IMR-90 (cell line): ENCODE data around the gene TMUB2. TPM values are rescaled to one million over a fixed set of nuclear protein-coding genes. Genes with fewer than 3 reads are reported as not detected.

Source experiments
- ATAC-seq: fragments of 200-7000 bp; cut with Tn5 transposase; 2 replicates; pipeline ENCODE4 v1.9.1; 2020; ENCODE audit warnings: low read depth, mild to moderate bottlenecking, moderate library complexity
- BruUV-seq: library from RNA; stranded (reverse); fragments of 400-500 nt; replicated peaks from 2 replicates; lab custom pipeline; 2021; lab: Mats Ljungman, UMichigan
- CTCF ChIA-PET: fragments of 300-600 bp; formaldehyde crosslinking; extraction: SDS; loops from one replicate; lab custom pipeline; 2021; ENCODE audit warnings: antibody characterized with exemption; lab: Yijun Ruan, JAX
- POLR2A ChIA-PET: fragments of 300-600 bp; sonication (Branson Sonifier 250); formaldehyde crosslinking; loops from one replicate; lab custom pipeline; 2022; ENCODE audit warnings: antibody characterized with exemption; ENCODE audit not compliant: unreplicated experiment; lab: Charles Lee
- DNase-seq: peaks from one replicate; pipeline ENCODE4 v3.0.0; 2013
- H2AFZ ChIP-seq: replicated peaks from 2 replicates; pipeline ENCODE3; 2013; ENCODE audit warnings: low read length, mild to moderate bottlenecking; ENCODE audit not compliant: poor library complexity
- H2AK5ac ChIP-seq: 2 replicates; pipeline ENCODE4 v1.6.1; 2013; ENCODE audit warnings: low read depth, low read length, inconsistent platforms
- H2AK9ac ChIP-seq: replicated peaks from 2 replicates; pipeline ENCODE3; 2013; ENCODE audit warnings: mild to moderate bottlenecking, low read depth, low read length, moderate library complexity; ENCODE audit not compliant: poor library complexity
- H2BK120ac ChIP-seq: 2 replicates; pipeline ENCODE4 v1.6.1; 2013; ENCODE audit warnings: low read depth, low read length, inconsistent platforms
- H2BK15ac ChIP-seq: 3 replicates; pipeline ENCODE4 v1.6.1; 2013; ENCODE audit warnings: low read depth, low read length, inconsistent platforms
- H2BK20ac ChIP-seq: 2 replicates; pipeline ENCODE4 v1.6.1; 2013; ENCODE audit warnings: low read depth, mild to moderate bottlenecking, inconsistent platforms, low read length, moderate library complexity
- H2BK5ac ChIP-seq: 2 replicates; pipeline ENCODE4 v1.6.1; 2013; ENCODE audit warnings: mild to moderate bottlenecking, low read depth, low read length, inconsistent platforms; ENCODE audit not compliant: poor library complexity, severe bottlenecking
- H3K14ac ChIP-seq: replicated peaks from 2 replicates; pipeline ENCODE4 v1.6.1; 2013; ENCODE audit warnings: low read depth, low read length, inconsistent platforms
- H3K18ac ChIP-seq: 2 replicates; pipeline ENCODE4 v1.6.1; 2013; ENCODE audit warnings: low read depth, low read length, control low read depth
- H3K23ac ChIP-seq: 2 replicates; pipeline ENCODE4 v1.6.1; 2013; ENCODE audit warnings: low read depth, low read length, inconsistent platforms
- H3K27ac ChIP-seq: 2 replicates; pipeline ENCODE4 v1.5.1; 2013; ENCODE audit warnings: mild to moderate bottlenecking, control low read depth, low read length; ENCODE audit not compliant: insufficient read depth
- H3K27me3 ChIP-seq: 2 replicates; pipeline ENCODE4 v1.6.1; 2013; ENCODE audit warnings: low read length; ENCODE audit not compliant: control insufficient read depth, insufficient read depth
- H3K36me3 ChIP-seq: 2 replicates; pipeline ENCODE4 v1.6.1; 2013; ENCODE audit warnings: low read length, mixed read lengths; ENCODE audit not compliant: control insufficient read depth, insufficient read depth
- H3K4ac ChIP-seq: 2 replicates; pipeline ENCODE4 v1.6.1; 2013; ENCODE audit warnings: low read depth, low read length, inconsistent platforms
- H3K4me1 ChIP-seq: 2 replicates; pipeline ENCODE4 v1.6.1; 2013; ENCODE audit warnings: low read length, mixed read lengths; ENCODE audit not compliant: control insufficient read depth, insufficient read depth
- H3K4me2 ChIP-seq: 2 replicates; pipeline ENCODE4 v1.6.1; 2013; ENCODE audit warnings: low read depth, mild to moderate bottlenecking, control low read depth, low read length, moderate library complexity
- H3K4me3 ChIP-seq: 2 replicates; pipeline ENCODE4 v1.5.1; 2013; ENCODE audit warnings: low read depth, mild to moderate bottlenecking, control low read depth, low read length, moderate library complexity; ENCODE audit not compliant: insufficient read depth
- H3K56ac ChIP-seq: 2 replicates; pipeline ENCODE4 v1.6.1; 2013; ENCODE audit warnings: low read length, inconsistent platforms; ENCODE audit not compliant: insufficient read depth; ENCODE audit errors: extremely low read depth
- H3K79me1 ChIP-seq, 2 experiments: 2 replicates each; pipeline ENCODE4 v1.6.1; 2013; ENCODE audit warnings: low read length in 2 of 2, inconsistent platforms in 1 of 2, low read depth in 1 of 2
- H3K9ac ChIP-seq: 2 replicates; pipeline ENCODE4 v1.6.1; 2013; ENCODE audit warnings: low read depth, low read length, control low read depth
- H3K9me1 ChIP-seq: 2 replicates; pipeline ENCODE4 v1.6.1; 2013; ENCODE audit warnings: low read length, inconsistent platforms; ENCODE audit not compliant: insufficient read depth
- H3K9me3 ChIP-seq: 2 replicates; pipeline ENCODE4 v1.6.1; 2013; ENCODE audit warnings: low read length; ENCODE audit not compliant: control insufficient read depth, insufficient read depth
- H4K20me1 ChIP-seq: 2 replicates; pipeline ENCODE4 v1.6.1; 2013; ENCODE audit warnings: low read length, inconsistent platforms; ENCODE audit not compliant: insufficient read depth
- H4K5ac ChIP-seq: 2 replicates; pipeline ENCODE4 v1.6.1; 2013; ENCODE audit warnings: mild to moderate bottlenecking, low read depth, low read length, control low read depth
- H4K8ac ChIP-seq, 2 experiments: 2 replicates each; pipeline ENCODE4 v1.6.1; 2013; ENCODE audit warnings: low read depth in 2 of 2, low read length in 2 of 2, control low read depth in 1 of 2, inconsistent platforms in 1 of 2
- H4K91ac ChIP-seq: 2 replicates; pipeline ENCODE4 v1.6.1; 2013; ENCODE audit warnings: low read depth, low read length, inconsistent platforms; ENCODE audit not compliant: insufficient read depth
- MAZ ChIP-seq: IDR thresholded peaks from 2 replicates; pipeline ENCODE4 v1.6.1; 2012; ENCODE audit warnings: low read depth, mild to moderate bottlenecking, low read length, improper control_type of control experiment, moderate library complexity, borderline replicate concordance
- RAD21 ChIP-seq: IDR thresholded peaks from 2 replicates; pipeline ENCODE4 v1.6.1; 2012; ENCODE audit warnings: low read length, improper control_type of control experiment
- WGBS, 2 experiments: methylation state at CpG; one replicate each; pipeline versions ENCODE4 v1.1.5 to v1.1.7; 2013; ENCODE audit warnings: missing lambda C conversion rate in 2 of 2; ENCODE audit not compliant: insufficient read length in 1 of 2; ENCODE audit errors: extremely low coverage in 2 of 2; 5-methylcytosine and 5-hydroxymethylcytosine counted together
- dilution Hi-C: fragments of 300-500 bp; cut with HindIII; formaldehyde crosslinking; loops from one replicate; pipeline ENCODE4 v1.14.3; 2018; ENCODE audit warnings: low sequenced_read_pairs; ENCODE audit not compliant: unreplicated experiment
- in situ Hi-C: fragments of 300-500 bp; cut with MboI; formaldehyde crosslinking; loops from 3 replicates; pipeline ENCODE4 v1.14.3; 2019; ENCODE audit warnings: low sequenced_read_pairs, inconsistent platforms, mixed read lengths
- intact Hi-C: fragments of 100-400 bp; cut with micrococcal nuclease; formaldehyde crosslinking; loops from 2 replicates; pipeline ENCODE4 v1.10.0; 2022
- polyA plus RNA-seq, 3 experiments: library from polyadenylated mRNA; depleted of rRNA; stranded (reverse); fragments of >200 nt; gene quantifications; 2 replicates each; pipeline ENCODE4 v1.2.3, GENCODE V29; 2012; ENCODE audit warnings: low replicate concordance in 1 of 3
- total RNA-seq: library from RNA; depleted of rRNA; stranded (reverse); fragments of >200 nt; gene quantifications from 2 replicates; pipeline ENCODE4 v1.2.3, GENCODE V29; 2012

The TMUB2 gene
- total and polyA plus RNA-seq, 2 of the 4 experiments (the other 2 are of a cell fraction): 16.5 to 42.5 TPM

DNA sequence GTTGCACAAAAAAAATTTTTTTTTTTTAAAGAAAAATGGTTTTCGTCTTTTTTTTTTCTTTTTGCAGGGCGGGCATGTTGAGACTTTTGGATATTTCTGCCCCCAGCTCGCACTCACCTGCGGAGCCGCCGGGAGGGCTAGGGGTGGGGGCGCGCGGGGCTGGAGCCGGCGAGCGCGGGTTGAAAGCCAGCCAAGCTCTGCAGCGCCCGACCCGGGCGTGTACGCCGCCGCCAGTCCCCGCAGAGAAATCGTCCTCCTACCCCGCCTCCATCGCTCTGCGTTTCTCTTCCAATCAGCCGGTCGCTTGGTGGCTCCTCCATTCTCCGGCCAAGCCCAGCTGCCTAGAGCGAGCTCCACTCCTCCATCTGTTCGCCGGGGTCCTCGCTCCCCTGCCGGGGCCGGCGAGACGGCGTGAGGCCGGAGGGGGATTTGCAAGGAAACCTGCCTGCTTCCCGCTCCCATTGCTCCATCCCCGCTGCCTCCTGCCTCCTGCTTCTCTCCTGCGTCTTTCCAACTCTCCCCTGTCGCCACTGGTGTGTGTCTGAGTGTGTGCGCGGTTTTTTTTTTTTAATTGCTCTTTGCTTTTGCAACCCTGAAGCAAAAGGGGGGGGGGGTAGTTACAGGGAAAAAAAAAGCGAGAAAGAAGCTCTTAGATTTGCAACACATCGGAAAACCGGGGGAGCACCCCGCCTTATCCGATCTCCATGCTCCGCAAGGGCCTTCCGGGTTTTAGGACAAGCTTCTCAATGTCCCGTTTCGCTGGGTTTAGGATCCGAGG, 34.5 kb downstream of the TMUB2 start:
- Histone ChIP-seq H3K4ac (peak overlapping the region; percentile 94), H3K4me2 (peak overlapping the region; percentile 97), H3K27ac (peak overlapping the region; percentile 85), H4K91ac (peak overlapping the region; percentile 55), H3K9me1 (peaks cover 17% of the 10 kb centered on the region), H3K79me1 (peaks cover 16 to 43% of the 10 kb centered on the region in 2 experiments), H4K8ac (peak overlapping the region in 1 of 2 experiments; percentile 69; a peak in 2 of 4 replicates), H3K4me1 (peaks cover 15% of the 10 kb centered on the region), H3K14ac (peak overlapping the region; percentile 95), H2BK120ac (peak overlapping the region; percentile 63; the same call in 1 of the 2 replicates), H3K27me3 (no peaks in the 10 kb centered on the region), H3K4me3 (peak overlapping the region; percentile 93), H2BK5ac (peak overlapping the region; percentile 61), H4K20me1 (peaks cover 19% of the 10 kb centered on the region), H2BK15ac (no peak overlapping the region), H4K5ac (peak overlapping the region; percentile 71; the same call in 1 of the 2 replicates), H3K18ac (0 out of 2 replicates have a peak overlapping the region, but pooled peaks have one; percentile 58), H3K9me3 (no peaks in the 10 kb centered on the region), H3K23ac (peak overlapping the region; percentile 98), H2AK5ac (peak overlapping the region; percentile 56; the same call in 1 of the 2 replicates), H3K56ac (peak overlapping the region; percentile 58; the same call in 1 of the 2 replicates), H2BK20ac (no peak overlapping the region), H3K36me3 (peaks cover 7% of the 10 kb centered on the region), H2AK9ac (peak overlapping the region; percentile 90), H3K9ac (peak overlapping the region; percentile 79), H2AFZ (peak overlapping the region; percentile 93)
- peak; percentile 81 for DNase-seq
- POLR2A ChIA-PET: interaction anchor here (0.5 to 1.5 kb wide), 11 partner anchors 8 to 840 kb away, joined by 3 to 11 read pairs (median 4); no protein-coding TSS in a partner anchor
- TF ChIP-seq MAZ (peak; percentile 29; the same call in 1 of the 2 replicates), RAD21 (no peak)
- intact Hi-C loops (loop anchor here (5.0 kb wide), 2 partner anchors 86 to 416 kb away; partner anchors contain the start of gene RUNDC3A), dilution Hi-C loops (no loop called here), in situ Hi-C loops (loop anchor here (5.0 to 25.0 kb wide), 3 partner anchors 106 to 416 kb away; partner anchors contain the start of gene GPATCH8)
- ATAC-seq: peak; percentile 24
- WGBS, 2 experiments: no CpG with 5 or more reads among the region's 54 CpGs
- no TSS peak for BruUV-seq
- CTCF ChIA-PET: interaction anchor here (0.8 to 1.4 kb wide), 4 partner anchors 12 to 138 kb away, joined by 3 to 5 read pairs (median 4); no protein-coding TSS in a partner anchor
